ENCODE measurements around the gene PRSS37. TPM values are rescaled to one million over a fixed set of nuclear protein-coding genes. Genes with fewer than 3 reads are reported as not detected.

The PRSS37 gene
- total and polyA plus RNA-seq, 2 experiments from 2014 or later = 0.13 TPM; not detected in 1

DNA sequence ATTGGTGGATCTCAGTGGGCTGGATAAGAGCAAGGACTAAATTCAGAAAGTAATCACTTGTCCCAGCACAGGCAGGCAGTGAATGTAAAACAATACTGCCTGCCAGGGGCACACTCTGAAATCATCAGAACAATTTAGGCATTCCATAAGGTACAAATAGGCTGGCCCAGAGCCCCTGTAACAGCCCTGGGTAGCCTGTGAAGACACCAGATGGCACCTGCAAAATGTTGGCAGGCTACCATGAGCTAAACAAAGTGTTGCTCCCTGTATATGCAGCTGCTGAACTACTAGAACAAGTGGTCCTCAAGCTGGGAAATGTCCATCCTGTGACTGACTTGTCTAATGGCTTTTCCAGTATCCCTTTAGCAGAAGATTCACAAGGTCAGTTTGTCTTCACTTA is 3.0 kb upstream of the PRSS37 start:
- peaks cover 8% of the 10 kb centered on the region for H3K4me1 ChIP-seq (ENCODE audit: insufficient read depth)
- H3K9me3 ChIP-seq (ENCODE audit: low read depth) = no peaks in the 10 kb centered on the region
- H3K36me3 ChIP-seq (replicated peaks; ENCODE audit: insufficient read depth, low read depth) = no peaks in the 10 kb centered on the region
- H3K79me2 ChIP-seq = no peaks in the 10 kb centered on the region
- no peaks in the 10 kb centered on the region for H3K27me3 ChIP-seq
- no peak for DNase-seq (ENCODE audit: low spot score)
- H3K27ac ChIP-seq = no peak overlapping the region
- no peak for TF ChIP-seq EZH2phosphoT487 (IDR thresholded peaks at IDR 0.05; ENCODE audit: low read depth, severe bottlenecking, unreplicated experiment)
- no peak for TF ChIP-seq EZH2 (IDR thresholded peaks at IDR 0.05; ENCODE audit: borderline replicate concordance)
- TF ChIP-seq, protein P1, sequence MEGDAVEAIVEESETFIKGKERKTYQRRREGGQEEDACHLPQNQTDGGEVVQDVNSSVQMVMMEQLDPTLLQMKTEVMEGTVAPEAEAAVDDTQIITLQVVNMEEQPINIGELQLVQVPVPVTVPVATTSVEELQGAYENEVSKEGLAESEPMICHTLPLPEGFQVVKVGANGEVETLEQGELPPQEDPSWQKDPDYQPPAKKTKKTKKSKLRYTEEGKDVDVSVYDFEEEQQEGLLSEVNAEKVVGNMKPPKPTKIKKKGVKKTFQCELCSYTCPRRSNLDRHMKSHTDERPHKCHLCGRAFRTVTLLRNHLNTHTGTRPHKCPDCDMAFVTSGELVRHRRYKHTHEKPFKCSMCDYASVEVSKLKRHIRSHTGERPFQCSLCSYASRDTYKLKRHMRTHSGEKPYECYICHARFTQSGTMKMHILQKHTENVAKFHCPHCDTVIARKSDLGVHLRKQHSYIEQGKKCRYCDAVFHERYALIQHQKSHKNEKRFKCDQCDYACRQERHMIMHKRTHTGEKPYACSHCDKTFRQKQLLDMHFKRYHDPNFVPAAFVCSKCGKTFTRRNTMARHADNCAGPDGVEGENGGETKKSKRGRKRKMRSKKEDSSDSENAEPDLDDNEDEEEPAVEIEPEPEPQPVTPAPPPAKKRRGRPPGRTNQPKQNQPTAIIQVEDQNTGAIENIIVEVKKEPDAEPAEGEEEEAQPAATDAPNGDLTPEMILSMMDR (IDR thresholded peaks at IDR 0.05; ENCODE audit: poor library complexity) = no peak
- no peak overlapping the region for H3K4me2 ChIP-seq
- no peak overlapping the region for H3K4me3 ChIP-seq
- no peaks in the 10 kb centered on the region for H3K9me2 ChIP-seq (replicated peaks; ENCODE audit: insufficient read depth)
- no peak overlapping the region for H2AFZ ChIP-seq
- no peaks in the 10 kb centered on the region for H4K20me1 ChIP-seq (ENCODE audit: insufficient read depth, poor library complexity, severe bottlenecking)

DNA sequence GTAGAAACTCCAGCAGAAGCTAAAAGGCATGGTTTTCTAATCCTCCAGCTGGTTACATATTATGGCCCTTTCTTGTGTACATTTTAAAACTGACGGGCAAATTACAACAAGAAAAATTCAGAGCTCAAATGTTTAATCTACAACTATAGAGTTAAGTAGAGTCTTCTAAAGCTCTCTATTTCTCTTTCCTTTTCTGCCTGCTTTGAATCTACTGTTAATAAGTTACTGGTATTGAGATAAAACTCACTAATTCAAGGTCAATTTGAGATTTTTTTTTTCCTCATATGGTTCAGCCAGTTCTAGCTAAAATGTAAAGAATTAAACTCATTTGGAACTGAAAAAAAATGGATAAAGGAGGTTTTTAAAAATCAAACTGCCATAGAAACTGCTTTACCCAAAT is 1.6 kb upstream of the PRSS37 start:
- no peak overlapping the region for H2AFZ ChIP-seq
- no peaks in the 10 kb centered on the region for H3K79me2 ChIP-seq
- no peak overlapping the region for H3K4me2 ChIP-seq
- H3K9me2 ChIP-seq (replicated peaks; ENCODE audit: insufficient read depth) = no peaks in the 10 kb centered on the region
- no peaks in the 10 kb centered on the region for H3K27me3 ChIP-seq
- no peak overlapping the region for H3K4me3 ChIP-seq
- no peak for DNase-seq (ENCODE audit: low spot score)
- TF ChIP-seq, protein P1 (IDR thresholded peaks at IDR 0.05; ENCODE audit: poor library complexity) = no peak
- no peak for TF ChIP-seq EZH2 (IDR thresholded peaks at IDR 0.05; ENCODE audit: borderline replicate concordance)
- TF ChIP-seq EZH2phosphoT487 (IDR thresholded peaks at IDR 0.05; ENCODE audit: low read depth, severe bottlenecking, unreplicated experiment) = no peak
- peaks cover 8% of the 10 kb centered on the region for H3K4me1 ChIP-seq (ENCODE audit: insufficient read depth)
- H3K36me3 ChIP-seq (replicated peaks; ENCODE audit: insufficient read depth, low read depth) = no peaks in the 10 kb centered on the region
- no peak overlapping the region for H3K27ac ChIP-seq
- no peaks in the 10 kb centered on the region for H4K20me1 ChIP-seq (ENCODE audit: insufficient read depth, poor library complexity, severe bottlenecking)
- WGBS (ENCODE audit: low lambda C conversion rate, missing lambda C conversion rate) = 63% methylated on average over 1 of the region's 1 CpG
- H3K9me3 ChIP-seq (ENCODE audit: low read depth) = no peaks in the 10 kb centered on the region

DNA sequence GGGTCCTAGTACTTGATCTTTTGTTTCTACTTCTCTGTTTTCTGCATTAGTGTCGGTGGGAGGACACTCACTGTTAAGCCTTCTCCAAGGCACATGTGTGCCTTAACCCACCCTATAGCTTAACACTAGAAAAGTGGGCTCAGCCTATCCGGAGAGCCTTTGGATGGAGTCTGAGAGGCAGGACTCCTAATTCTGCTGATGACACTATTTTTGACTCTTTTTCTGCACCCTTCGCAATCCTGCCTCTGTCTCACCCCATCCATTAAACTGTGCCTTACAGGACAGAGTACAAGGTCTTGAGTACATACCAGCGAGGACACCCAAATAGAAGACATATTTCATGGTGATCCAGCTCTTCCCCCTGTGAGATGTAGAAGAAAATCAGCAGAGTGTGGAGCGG is 577 bp downstream of the PRSS37 start:
- Histone ChIP-seq H3K79me2 (no peaks in the 10 kb centered on the region), H3K4me2 (no peak overlapping the region), H4K20me1 (ENCODE audit: insufficient read depth, poor library complexity, severe bottlenecking) (no peaks in the 10 kb centered on the region), H3K27ac (no peak overlapping the region), H3K36me3 (replicated peaks; ENCODE audit: insufficient read depth, low read depth) (no peaks in the 10 kb centered on the region), H3K9me3 (ENCODE audit: low read depth) (no peaks in the 10 kb centered on the region), H3K4me1 (ENCODE audit: insufficient read depth) (peaks cover 8% of the 10 kb centered on the region), H3K27me3 (no peaks in the 10 kb centered on the region), H3K4me3 (no peak overlapping the region), H3K9me2 (replicated peaks; ENCODE audit: insufficient read depth) (no peaks in the 10 kb centered on the region), H2AFZ (no peak overlapping the region)
- no peak for DNase-seq (ENCODE audit: low spot score)
- 97% methylated on average over 5 of the region's 5 CpGs for WGBS (ENCODE audit: low lambda C conversion rate, missing lambda C conversion rate)
- TF ChIP-seq EZH2 (IDR thresholded peaks at IDR 0.05; ENCODE audit: borderline replicate concordance) (no peak), EZH2phosphoT487 (IDR thresholded peaks at IDR 0.05; ENCODE audit: low read depth, severe bottlenecking, unreplicated experiment) (no peak)
- TF ChIP-seq, protein P1 (IDR thresholded peaks at IDR 0.05; ENCODE audit: poor library complexity) = no peak

DNA sequence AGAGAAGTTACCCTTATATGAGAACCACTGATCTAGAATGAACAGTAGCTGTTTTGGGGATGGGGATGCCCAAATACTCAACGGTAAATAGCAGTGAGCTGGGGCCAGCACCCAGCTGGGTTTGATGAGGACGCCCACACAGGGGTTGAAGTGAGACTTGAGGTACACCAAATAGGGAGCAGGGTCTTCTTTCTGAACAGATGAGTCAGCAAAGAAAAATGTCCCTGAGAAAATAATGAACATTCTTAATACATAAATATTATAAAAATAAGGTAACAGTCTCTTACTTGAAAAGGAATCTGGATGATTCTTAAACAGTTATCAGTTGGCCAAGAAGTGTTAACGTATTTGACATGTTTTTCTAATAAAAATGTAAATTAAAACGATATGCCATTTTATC is 2.0 kb downstream of the PRSS37 start:
- Histone ChIP-seq H3K9me3 (ENCODE audit: low read depth) (no peaks in the 10 kb centered on the region), H3K4me2 (no peak overlapping the region), H3K79me2 (no peaks in the 10 kb centered on the region), H3K27me3 (no peaks in the 10 kb centered on the region), H4K20me1 (ENCODE audit: insufficient read depth, poor library complexity, severe bottlenecking) (no peaks in the 10 kb centered on the region), H3K4me1 (ENCODE audit: insufficient read depth) (peaks cover 8% of the 10 kb centered on the region), H3K36me3 (replicated peaks; ENCODE audit: insufficient read depth, low read depth) (no peaks in the 10 kb centered on the region), H3K9me2 (replicated peaks; ENCODE audit: insufficient read depth) (no peaks in the 10 kb centered on the region), H3K27ac (no peak overlapping the region), H2AFZ (no peak overlapping the region), H3K4me3 (no peak overlapping the region)
- no peak for DNase-seq (ENCODE audit: low spot score)
- WGBS (ENCODE audit: low lambda C conversion rate, missing lambda C conversion rate) = 92% methylated on average over 4 of the region's 4 CpGs
- TF ChIP-seq, protein P1 (IDR thresholded peaks at IDR 0.05; ENCODE audit: poor library complexity) = no peak
- TF ChIP-seq EZH2phosphoT487 (IDR thresholded peaks at IDR 0.05; ENCODE audit: low read depth, severe bottlenecking, unreplicated experiment) = no peak
- TF ChIP-seq EZH2 (IDR thresholded peaks at IDR 0.05; ENCODE audit: borderline replicate concordance) = no peak

All from hepatocyte (in vitro differentiated cells).